HL-60 (cell line): Measurements from ENCODE around the gene TRIO.

ENCODE experiments used
- DNase-seq, 2 experiments: peaks; one replicate each; pipeline ENCODE4 v3.0.0-alpha.2; 2010 to 2020; ENCODE audit warnings: low read depth in 1 of 2, low spot score in 1 of 2
- H3K27ac ChIP-seq: fragments of 250-450 bp; sonication (Bioruptor Pico); replicated peaks from 2 replicates; pipeline ENCODE4 v1.5.1; 2020; ENCODE audit warnings: mild to moderate bottlenecking, moderate library complexity
- H3K27me3 ChIP-seq: fragments of 250-450 bp; sonication (Bioruptor Pico); 2 replicates; pipeline ENCODE4 v1.5.1; 2021; ENCODE audit warnings: mild to moderate bottlenecking, moderate library complexity; ENCODE audit not compliant: insufficient read depth, poor library complexity, severe bottlenecking
- H3K4me3 ChIP-seq: replicated peaks from 2 replicates; pipeline ENCODE4 v1.5.1; 2011; ENCODE audit warnings: mild to moderate bottlenecking, control low read depth, low read length; ENCODE audit not compliant: insufficient read depth
- CTCF ChIP-seq: IDR thresholded peaks from one replicate; pipeline ENCODE4 v1.5.1; 2011; ENCODE audit warnings: low read length, control low read depth, inconsistent platforms; ENCODE audit not compliant: insufficient read depth
- GABPA ChIP-seq: IDR thresholded peaks from 2 replicates; pipeline ENCODE4 v1.6.1; 2012; ENCODE audit warnings: low read depth
- POLR2AphosphoS5 ChIP-seq: IDR thresholded peaks from 2 replicates; pipeline ENCODE4 v1.6.1; 2012; ENCODE audit warnings: low read depth
- SPI1 ChIP-seq: IDR thresholded peaks from 2 replicates; pipeline ENCODE4 v1.6.1; 2012; ENCODE audit warnings: low read depth, mild to moderate bottlenecking, borderline replicate concordance
- TF ChIP-seq, protein P1 (sequence below): IDR thresholded peaks from 2 replicates; pipeline ENCODE4 v1.6.1; 2012; ENCODE audit warnings: low read depth; ENCODE audit not compliant: insufficient replicate concordance

Gene TRIO

GRCh38 chr5:14347522-14347921, 204.4 kb downstream of the TRIO start:
- no peaks in the 10 kb centered on the region for H3K27me3 ChIP-seq
- no peak for DNase-seq
- no peak overlapping the region for H3K4me3 ChIP-seq
- H3K27ac ChIP-seq = no peak overlapping the region
- TF ChIP-seq GABPA = no peak
- TF ChIP-seq CTCF = no peak
- no peak for TF ChIP-seq SPI1
- TF ChIP-seq, protein P1, sequence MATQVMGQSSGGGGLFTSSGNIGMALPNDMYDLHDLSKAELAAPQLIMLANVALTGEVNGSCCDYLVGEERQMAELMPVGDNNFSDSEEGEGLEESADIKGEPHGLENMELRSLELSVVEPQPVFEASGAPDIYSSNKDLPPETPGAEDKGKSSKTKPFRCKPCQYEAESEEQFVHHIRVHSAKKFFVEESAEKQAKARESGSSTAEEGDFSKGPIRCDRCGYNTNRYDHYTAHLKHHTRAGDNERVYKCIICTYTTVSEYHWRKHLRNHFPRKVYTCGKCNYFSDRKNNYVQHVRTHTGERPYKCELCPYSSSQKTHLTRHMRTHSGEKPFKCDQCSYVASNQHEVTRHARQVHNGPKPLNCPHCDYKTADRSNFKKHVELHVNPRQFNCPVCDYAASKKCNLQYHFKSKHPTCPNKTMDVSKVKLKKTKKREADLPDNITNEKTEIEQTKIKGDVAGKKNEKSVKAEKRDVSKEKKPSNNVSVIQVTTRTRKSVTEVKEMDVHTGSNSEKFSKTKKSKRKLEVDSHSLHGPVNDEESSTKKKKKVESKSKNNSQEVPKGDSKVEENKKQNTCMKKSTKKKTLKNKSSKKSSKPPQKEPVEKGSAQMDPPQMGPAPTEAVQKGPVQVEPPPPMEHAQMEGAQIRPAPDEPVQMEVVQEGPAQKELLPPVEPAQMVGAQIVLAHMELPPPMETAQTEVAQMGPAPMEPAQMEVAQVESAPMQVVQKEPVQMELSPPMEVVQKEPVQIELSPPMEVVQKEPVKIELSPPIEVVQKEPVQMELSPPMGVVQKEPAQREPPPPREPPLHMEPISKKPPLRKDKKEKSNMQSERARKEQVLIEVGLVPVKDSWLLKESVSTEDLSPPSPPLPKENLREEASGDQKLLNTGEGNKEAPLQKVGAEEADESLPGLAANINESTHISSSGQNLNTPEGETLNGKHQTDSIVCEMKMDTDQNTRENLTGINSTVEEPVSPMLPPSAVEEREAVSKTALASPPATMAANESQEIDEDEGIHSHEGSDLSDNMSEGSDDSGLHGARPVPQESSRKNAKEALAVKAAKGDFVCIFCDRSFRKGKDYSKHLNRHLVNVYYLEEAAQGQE = no peak
- TF ChIP-seq POLR2AphosphoS5 = no peak

DNA sequence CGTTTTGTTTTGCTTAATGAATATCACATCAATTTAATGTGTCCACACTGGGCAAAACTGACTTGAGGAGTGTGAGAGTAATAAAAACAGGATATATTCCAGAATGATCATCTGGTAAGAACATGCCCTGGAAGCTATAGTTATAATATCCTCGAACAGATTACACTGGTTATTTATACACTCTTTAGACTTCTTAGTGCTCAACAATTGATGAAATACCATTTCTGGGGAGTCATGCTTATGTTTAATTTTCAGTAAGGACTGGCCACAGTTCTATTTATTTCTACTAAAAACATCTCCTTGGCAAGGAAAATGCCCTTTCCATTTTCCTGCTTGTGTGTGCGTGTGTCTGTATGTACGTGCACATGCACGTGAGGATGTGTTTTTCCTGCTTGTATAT, 205.0 kb downstream of the TRIO start:
- no peaks in the 10 kb centered on the region for H3K27me3 ChIP-seq
- H3K4me3 ChIP-seq = no peak overlapping the region
- TF ChIP-seq, protein P1 = no peak
- TF ChIP-seq SPI1 = no peak
- TF ChIP-seq GABPA = no peak
- no peak for TF ChIP-seq POLR2AphosphoS5
- no peak for TF ChIP-seq CTCF
- no peak overlapping the region for H3K27ac ChIP-seq
- no peak for DNase-seq

GRCh38 chr5:14349029-14349428, 205.9 kb downstream of the TRIO start:
- DNase-seq = no peak
- no peak overlapping the region for H3K4me3 ChIP-seq
- H3K27me3 ChIP-seq = no peaks in the 10 kb centered on the region
- no peak overlapping the region for H3K27ac ChIP-seq
- TF ChIP-seq GABPA = no peak
- TF ChIP-seq CTCF = no peak
- no peak for TF ChIP-seq SPI1
- TF ChIP-seq, protein P1 = no peak
- TF ChIP-seq POLR2AphosphoS5 = no peak
